HG02981 (cell line): ENCODE data around the gene UBE2J1.

Experiments
- ATAC-seq: cut with Tn5 transposase; IDR thresholded peaks from one replicate; pipeline ENCODE4 v1.9.1; 2021; ENCODE audit warnings: mild to moderate bottlenecking, moderate library complexity; ENCODE audit not compliant: unreplicated experiment

UBE2J1 gene

DNA sequence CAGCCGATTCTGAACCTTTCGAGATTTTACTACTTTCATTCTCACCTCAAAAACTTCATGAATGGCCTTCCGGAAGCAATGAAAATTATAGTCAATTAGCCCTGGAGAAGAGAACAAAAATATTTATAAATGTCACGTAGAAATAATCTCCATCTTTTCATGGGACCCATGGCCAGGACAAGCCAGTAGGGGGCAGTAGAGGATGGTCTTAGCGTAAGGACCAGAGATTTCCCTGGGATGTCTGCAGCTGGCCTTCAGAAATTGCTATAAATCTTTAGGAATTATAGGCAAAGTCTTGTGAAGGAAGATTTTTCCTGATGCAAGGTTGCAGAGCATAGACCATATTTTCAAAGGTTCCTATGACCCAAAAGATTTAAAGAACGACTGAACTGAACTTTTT, 15.6 kb upstream of the UBE2J1 start:
- no peak for ATAC-seq

DNA sequence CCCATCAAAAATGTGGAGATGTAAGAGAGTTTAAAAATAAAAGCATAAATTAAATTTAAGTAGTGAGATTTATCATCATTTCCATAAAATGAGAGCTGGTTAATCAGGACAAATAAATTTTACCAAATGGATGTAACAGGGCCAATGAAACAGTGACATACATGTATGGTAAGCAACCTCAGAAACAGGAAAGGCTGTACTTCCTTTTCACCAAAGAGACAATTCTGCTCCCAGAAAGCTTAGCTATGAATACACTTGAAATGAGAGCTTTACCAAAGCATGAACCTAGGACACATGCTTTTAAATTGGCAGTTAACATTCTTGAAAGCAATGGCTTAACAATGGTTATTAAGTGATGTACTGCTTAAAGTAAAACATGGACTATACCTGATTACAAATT, 12.1 kb upstream of the UBE2J1 start:
- ATAC-seq: no peak

DNA sequence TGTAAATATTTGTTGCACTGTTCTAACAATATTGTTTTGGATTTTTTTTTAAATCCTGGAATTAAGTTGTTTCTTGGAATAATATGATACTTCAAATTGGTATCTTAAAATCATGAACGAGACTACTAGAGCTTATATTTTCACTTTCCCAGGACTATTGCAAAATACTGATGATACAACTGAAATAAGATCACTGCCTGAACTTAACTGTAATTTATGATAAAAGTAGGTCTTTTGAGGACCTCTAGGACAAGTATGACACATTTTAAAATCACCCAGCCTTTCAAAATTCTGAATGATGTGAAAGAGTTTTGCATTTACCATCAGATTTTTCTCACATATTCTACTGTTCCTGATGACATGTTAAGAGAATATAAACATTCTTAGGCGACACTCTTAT, 8.6 kb upstream of the UBE2J1 start:
- no peak for ATAC-seq

DNA sequence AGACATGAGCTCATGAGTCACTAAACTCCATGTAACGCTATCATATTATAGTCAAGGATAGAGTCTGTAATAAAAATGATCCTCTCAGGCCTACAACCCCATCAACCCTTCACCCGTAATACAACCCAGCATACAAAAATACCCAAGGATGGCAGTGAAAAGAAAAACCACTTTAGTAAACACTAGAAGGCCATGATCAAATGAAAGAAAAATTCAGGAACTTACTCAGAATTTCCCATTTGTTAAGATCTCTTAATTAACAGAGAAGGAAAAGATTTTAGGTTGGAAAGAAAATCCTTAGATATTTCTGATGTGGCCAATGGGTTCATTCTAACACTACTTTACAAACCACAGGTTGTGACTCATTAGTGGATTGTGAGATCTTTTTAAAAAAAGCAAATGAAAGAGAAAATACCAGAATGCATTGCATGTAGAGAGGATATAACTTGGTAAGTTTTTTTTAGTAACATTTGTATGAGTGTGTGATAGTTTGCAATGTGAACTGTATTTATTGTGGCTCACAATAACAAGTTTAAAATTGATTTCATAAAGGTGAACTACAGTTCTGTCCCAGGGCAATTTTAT, 8.0 kb upstream of the UBE2J1 start:
- peak; percentile 53 for ATAC-seq

DNA sequence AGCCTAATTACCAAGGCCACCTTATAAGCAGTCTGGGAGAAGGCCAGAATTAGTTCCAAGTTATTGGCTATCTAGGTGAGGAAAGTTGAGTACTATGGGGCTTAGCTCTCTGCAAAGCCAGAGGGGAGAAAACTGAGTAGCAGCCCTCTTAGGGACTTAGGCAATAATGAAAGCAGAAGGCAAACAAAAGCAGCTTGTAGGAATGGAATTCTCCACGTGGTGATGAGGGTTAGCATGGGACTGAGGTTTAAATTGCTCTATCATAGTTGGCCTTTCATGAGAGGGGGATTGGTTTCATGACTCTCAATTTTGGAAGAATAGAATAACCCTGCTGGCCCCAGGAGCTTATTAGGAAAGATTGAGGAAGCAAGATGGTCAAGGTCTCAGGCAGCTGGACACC, 7.0 kb upstream of the UBE2J1 start:
- ATAC-seq: no peak

DNA sequence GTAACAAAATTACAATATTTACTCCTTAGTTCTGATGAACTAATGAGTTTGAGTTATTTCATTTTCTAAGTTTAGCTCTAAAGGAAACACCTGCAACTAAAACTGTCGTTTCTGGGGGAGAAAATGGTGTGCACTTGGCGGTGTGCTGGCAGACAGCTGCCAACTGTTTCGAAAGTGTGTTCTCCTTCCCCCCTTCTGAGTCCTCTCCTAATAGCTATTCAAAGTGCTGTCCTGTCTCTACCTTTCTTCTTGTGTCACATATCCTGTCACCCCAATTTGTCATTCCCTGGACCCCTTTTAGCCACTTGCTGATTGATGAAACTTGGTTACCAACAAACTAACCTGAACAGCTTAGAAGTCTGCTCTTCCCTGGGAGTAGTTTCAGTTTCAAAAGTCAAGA, 4.9 kb upstream of the UBE2J1 start:
- peak; percentile 36 for ATAC-seq

DNA sequence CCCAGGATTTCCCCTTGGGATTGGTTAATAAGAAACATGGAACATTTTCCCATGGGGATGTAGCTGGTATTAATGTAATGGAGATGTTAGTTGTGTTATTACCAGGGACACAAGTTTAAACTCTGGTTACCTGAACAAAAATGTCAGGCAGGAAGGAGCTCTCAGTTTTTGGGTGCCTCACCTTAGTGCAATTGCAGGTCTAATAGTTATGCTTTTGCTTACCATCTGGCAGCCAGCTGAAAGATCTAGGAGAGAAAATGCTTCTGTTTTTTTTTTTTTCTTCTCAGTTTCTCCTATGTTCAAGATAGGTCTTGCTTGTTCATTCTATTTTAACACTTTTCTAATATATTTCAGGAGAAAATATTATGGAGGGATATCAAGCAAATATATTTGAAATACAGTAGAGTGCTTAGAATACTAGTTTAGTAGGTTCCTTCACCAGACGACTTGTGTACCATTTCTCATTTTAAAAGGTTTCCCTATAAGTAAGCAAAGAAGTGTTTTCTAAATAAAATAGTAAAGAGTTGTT, 4.2 kb upstream of the UBE2J1 start:
- ATAC-seq: no peak

DNA sequence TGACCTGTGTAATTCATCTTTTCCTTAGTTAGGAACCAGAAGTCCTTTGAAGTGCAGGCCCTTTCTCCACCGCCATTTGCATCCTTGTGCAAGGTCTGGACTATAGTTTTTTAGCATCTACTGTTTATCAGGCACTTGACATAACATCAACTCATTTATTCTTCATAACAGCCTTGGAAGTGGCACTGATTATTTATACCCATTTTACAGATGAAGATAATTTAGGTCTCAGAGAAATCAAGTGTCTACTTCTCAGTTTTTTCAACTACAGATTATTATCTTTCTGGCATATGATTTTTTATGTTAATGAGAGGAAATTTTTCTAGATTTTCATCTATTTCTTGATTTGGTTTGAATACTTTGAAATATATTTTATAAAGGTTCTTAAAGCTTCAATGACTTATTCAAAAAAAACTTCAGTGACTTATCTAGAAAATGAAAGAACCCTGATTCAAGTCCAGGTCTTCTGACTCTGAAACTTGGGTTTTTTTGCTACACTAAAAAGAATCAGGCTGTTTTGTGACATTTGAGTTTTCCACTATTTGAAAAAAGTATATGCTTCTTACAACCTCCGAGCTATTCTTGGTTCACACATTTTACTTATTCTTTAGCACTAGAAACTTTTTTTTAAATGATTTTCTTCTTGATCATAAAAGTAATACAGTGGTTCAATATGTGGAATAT, 3.1 kb upstream of the UBE2J1 start:
- ATAC-seq: no peak

DNA sequence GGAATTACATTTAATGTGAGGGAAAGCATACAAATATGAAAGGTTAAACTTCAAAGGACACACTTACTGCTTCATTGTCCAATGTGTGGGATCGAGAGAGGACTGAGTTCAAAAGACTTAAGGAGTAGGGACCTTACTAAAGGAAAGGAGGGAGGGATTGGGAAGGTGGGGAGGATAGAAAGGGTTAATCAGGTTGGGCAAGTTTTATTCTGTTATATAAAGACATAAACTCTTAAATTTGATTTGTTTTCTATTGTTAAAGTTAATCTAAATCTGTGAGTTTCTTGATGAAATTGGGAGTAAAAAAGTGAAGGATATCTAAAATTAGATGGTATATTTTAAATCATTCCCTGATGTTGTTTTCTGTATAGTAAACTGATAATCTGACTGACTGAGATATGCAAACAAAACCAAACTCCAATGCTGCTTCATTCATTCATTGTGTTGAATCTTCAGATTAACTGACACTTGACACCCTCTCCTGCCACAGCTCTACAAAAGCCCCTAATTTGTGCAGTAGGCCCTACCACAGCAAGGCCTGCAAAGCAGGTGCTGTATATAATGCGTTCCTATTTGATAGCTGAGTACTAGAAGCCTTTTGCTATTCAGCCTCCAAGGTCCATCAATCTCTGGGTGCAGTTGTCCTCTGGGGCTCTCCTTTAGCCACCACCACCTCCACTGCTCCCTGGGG, 1.3 kb upstream of the UBE2J1 start:
- ATAC-seq: no peak

DNA sequence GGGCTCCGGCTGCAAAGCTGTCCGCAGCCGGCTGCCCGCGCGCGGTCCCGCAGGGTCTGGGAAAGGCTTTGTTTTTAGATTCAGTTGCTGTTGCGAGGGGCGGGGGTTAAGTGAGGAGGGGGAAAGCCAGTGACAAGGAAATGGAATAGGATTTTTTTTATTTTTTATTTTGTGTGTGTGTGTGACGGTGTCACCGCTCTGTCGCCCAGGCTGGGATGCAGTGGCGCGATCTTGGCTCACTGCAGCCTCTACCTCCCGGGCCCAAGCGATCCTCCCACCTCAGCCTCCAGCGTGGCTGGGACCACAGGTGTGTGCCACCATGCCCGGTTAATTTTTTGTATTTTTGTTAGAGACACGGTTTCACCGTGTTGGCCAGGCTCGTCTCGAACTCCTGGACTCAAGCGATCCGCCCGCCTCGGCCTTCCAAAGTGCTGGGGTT, 615 bp upstream of the UBE2J1 start:
- ATAC-seq: no peak

DNA sequence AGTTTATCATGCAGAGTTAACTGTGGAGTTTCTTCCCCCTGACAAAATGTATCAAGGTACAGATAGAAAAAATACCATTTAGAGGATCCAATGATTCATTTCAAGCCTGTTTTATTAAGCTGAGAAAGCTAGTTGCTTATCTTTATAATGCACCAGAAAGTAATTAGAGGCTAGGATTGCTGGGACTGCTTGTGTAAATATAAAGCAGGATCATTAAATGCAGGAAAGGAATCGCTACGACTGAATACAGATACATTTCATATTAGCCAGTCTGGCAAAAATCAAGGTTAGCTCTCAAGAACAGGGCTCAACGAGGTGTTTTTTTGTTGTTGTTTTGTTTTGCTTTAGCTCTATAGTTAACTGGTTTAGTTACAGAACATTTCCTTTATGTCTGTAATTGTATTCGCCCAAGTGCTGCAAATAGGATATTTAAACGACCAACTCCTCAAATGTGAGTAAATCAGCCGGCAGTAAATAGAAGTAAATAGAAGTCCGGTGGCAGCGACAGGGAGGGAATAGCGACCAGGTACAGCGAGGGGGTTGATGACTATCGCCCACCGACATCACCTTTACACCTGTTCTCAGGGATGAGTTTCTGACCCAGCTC, 748 bp downstream of the UBE2J1 start:
- no peak for ATAC-seq

DNA sequence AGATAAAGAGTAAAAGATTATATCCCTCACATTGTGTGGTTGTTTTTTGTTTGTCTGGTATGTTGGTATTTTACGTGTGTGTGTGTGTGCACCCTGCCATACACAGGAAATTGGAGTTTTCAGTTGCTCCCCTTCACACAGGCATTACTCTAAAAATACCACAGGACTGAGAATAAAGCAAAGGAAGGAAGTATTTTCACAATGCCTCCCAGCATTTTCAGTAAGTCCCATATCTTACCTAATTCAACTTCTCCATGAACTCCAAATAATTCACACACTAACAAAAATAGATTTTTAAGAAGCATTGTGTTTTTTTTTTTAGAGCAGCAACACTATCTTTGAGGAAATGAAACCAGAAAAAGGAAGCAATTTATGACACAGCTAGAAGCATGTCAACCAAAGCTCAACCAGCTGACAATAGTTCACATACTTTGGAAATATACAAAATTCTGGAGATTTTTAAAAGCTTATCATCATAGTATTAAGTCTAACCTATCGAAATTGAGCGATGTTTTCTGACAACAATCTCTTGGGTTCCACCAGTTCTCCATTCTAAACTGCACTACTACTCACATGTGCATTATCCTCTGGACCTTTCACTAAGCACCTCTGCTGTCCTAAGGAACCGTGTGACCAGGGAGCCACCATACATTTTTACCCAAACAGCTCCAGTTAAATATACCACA, 2.1 kb downstream of the UBE2J1 start:
- peak; percentile 33 for ATAC-seq

DNA sequence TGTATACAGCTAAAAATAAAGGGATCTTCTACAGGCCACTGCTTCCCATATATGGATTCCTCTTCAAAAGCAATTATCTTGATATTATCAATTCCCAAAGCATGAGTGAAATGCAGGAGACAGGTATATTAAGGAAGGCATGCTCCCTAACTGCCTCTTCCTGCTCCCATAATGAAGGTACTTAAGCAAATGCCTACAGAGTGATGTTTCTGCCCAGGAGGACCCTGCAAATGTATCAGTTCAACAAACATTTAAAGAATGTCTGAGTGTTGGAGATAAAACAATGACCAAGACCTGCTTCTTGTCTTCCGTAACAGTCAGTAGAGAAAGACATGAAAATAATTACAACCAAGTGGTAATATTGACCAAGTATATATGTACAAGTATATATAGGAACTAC, 4.2 kb downstream of the UBE2J1 start:
- ATAC-seq: no peak

DNA sequence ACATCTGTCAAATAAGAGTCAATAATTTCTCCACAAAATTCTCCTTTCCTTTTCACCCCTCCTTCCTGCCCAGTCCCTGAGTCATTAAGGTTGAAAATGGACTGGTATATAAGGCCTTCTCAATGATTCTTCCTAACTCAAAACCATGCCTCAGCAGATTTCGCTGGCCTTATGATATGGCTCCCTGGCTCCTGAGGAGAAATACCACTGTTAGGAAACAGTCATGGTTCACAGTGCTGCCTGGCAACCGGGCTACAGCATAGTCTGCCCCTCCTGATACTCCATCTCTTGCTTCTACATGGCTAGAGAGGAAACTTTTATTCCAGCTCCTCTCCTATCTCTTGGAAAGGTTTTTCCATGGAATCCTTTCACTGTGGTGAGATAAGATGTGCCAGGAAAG, 4.7 kb downstream of the UBE2J1 start:
- ATAC-seq: no peak

DNA sequence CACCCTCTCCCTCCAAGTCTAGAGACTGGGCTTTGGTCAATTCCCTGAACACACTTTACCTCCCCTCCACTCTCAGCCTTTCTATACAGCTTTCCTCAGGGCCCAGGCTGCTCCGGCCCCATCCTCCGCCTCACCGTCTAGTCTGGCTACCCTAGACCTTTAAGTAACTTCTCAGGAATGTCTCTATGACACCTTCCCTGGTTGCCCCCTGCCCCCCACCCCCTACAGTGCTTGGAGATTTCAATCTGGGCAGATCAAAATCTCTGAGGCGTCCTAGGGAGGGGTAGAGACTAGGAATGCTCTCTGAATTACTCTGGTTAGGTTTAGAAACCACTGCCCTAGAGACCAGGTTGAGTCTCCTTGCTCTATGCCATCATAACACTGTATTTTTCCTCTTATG, 6.1 kb downstream of the UBE2J1 start:
- ATAC-seq: no peak

DNA sequence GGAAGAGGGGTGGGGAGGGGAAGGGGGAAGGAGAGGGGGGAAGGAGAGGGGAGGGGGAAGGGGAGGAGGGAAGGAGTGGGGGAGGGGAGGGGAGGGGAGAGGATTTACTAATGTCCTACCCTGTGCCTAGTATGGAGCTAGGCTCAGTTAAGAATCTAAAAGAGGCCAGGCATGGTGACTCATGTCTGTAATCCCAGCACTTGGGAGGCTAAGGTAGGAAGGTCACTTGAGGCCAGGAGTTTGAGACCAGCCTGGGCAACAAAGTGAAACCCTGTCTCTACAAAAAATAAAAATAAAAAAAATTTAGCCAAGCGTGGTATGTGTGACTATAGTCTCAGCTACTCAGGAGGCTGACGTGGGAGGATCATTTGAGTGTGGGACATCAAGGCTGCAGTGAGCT, 13.0 kb downstream of the UBE2J1 start:
- ATAC-seq: no peak

DNA sequence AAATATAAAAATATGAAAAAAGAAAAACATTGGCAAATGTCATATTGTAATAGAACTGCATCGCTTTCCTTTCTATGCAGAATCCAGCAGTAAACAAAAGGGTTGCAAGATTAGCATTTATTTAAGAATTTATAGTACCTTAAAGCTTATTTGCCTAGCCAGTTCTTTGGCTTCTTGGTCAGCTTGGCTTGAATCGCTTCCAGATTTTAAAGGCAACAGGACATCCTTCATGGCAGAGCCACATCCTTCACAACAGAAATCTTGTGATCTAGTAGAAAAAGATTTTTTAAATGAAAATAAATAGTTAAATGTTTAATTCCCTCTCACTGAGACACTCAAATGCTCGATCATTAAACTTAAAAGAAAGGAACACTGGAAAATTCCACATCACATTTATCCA, 17.4 kb downstream of the UBE2J1 start:
- no peak for ATAC-seq

DNA sequence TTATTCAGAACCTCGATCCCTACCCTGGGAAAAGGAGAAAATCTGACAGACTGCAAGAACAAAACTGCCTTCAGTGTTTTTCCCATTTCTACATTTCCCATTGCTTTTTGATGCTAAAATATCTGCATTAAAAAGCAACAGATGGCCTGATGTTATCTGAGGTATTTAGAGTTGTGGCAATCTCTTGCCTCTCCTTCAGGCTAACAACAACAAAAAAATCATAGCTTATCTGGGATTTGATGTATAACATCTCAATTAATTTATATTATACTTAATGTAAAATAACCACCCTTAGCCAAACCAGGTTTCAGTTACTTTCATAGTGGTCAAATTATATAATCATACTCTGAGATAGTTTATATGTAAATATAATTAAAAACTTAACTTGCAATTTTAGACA, 21.6 kb downstream of the UBE2J1 start:
- no peak for ATAC-seq

DNA sequence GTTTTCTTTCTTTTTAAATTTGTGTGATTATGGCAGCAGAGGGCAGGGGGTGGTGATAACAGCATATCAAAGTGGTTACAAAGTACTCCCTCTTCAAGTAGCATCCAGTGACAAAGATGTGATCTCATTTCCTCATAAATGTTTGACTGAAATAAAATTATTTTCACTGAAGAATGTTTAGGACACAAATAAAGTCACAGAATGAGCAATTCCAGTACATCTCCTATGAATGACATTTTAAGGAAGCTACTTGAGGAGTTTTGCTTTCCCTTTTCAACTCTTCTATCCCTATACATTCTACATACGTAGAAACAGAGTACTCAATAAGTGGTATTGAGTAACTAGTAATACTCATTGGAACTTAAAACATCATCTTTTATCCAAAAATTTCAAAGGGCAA, 23.5 kb downstream of the UBE2J1 start:
- ATAC-seq: no peak

DNA sequence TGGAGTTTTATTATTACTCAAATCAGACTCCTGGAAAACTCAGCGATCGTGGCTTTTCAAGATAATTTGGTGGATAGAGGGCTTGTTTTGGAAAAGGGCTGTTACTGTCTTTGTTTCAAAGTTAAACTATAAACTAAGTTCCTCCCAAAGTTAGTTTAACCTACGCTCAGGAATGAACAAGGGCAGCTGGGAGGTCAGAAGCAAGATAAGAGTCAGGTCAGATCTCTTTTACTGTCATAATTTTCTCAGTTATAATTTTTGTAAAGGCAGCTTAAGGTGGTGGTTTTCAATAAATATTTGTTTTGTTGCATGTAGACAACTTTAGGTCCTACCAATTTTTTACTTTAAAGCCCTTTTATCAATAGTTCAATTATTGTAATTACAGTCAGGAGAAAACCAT, 28.2 kb downstream of the UBE2J1 start:
- ATAC-seq: no peak

DNA sequence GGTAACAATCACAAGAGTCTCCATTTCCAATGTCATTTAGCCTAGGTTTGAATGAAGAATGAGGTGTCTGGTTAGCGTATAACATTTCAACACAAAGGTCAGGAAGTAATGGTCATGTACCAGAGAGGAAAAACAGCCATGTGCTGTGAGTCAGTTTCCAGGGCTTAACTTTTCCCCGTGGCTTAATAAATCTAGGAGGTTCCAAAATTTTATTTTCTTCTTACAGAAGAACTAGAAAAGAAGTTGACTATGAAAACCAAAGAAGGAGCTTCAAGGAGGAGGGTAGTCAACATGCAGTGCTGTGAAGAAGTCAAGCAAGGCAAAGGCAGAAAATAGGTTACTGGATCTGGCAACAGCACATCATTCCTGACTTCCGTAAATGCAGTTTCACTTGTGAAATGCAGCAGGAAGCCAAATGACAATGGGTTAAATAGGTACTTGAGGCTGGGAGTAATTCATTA, 29.0 kb downstream of the UBE2J1 start:
- no peak for ATAC-seq
